HEK293T (cell line): Measurements from ENCODE around the gene ATP5PD.

Experiments
- ARNT ChIP-seq: fragments of 450-650 bp; IDR thresholded peaks from 2 replicates; pipeline ENCODE4 v1.6.1; 2017; ENCODE audit warnings: mild to moderate bottlenecking
- BHLHE40 ChIP-seq: fragments of 450-650 bp; IDR thresholded peaks from 2 replicates; pipeline ENCODE4 v1.6.1; 2016; ENCODE audit warnings: mild to moderate bottlenecking, moderate library complexity, borderline replicate concordance
- ELF4 ChIP-seq: fragments of 450-650 bp; IDR thresholded peaks from 2 replicates; pipeline ENCODE4 v1.6.1; 2017; ENCODE audit warnings: antibody characterized with exemption
- FOXA1 ChIP-seq: fragments of 450-650 bp; IDR thresholded peaks from 2 replicates; pipeline ENCODE4 v1.6.1; 2016; ENCODE audit warnings: mild to moderate bottlenecking
- FOXK2 ChIP-seq: fragments of 450-650 bp; IDR thresholded peaks from 2 replicates; pipeline ENCODE4 v1.6.1; 2016; ENCODE audit warnings: mild to moderate bottlenecking
- FOXM1 ChIP-seq: fragments of 450-650 bp; IDR thresholded peaks from 2 replicates; pipeline ENCODE4 v1.6.1; 2017; ENCODE audit warnings: mild to moderate bottlenecking, borderline replicate concordance
- HDGF ChIP-seq: fragments of 450-650 bp; IDR thresholded peaks from 2 replicates; pipeline ENCODE4 v1.6.1; 2017; ENCODE audit warnings: antibody characterized with exemption, borderline replicate concordance
- LEF1 ChIP-seq: fragments of 450-650 bp; IDR thresholded peaks from 2 replicates; pipeline ENCODE4 v1.6.1; 2017; ENCODE audit warnings: mild to moderate bottlenecking, borderline replicate concordance
- NFRKB ChIP-seq: fragments of 450-650 bp; IDR thresholded peaks from 2 replicates; pipeline ENCODE4 v1.6.1; 2016; ENCODE audit warnings: mild to moderate bottlenecking, moderate library complexity
- SP1 ChIP-seq: fragments of 450-650 bp; IDR thresholded peaks from 2 replicates; pipeline ENCODE4 v1.6.1; 2017
- SUZ12 ChIP-seq: fragments of 450-650 bp; IDR thresholded peaks from 2 replicates; pipeline ENCODE4 v1.6.1; 2016; ENCODE audit warnings: mild to moderate bottlenecking
- ZNF384 ChIP-seq: fragments of 450-650 bp; IDR thresholded peaks from 2 replicates; pipeline ENCODE4 v1.6.1; 2016
- TF ChIP-seq, protein P1 (sequence below): fragments of 450-650 bp; IDR thresholded peaks from 2 replicates; pipeline ENCODE4 v1.6.1; 2016

DNA sequence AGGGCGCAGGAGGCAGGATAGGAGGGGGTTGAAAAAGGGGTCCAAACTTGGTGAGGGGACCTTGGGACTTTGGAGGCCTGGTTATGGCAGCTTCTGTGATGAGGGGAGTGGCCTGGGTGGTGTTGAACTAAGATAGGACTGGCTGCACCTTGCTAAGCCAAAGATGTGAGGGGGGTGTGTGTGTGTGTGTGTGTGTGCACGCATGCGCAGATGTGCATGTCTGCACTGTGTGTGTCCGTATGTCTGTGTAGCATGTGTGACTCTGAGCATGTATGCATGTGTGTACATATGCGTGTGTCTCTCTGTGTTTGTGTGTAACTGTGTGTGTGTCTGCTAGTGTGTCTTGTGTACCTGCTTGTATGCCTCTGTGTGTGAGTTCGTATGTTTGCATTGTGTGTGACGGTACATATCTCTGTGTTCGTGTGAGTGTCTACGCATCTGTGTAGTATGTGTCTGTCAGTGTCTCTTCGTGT lies 45.1 kb upstream of the ATP5PD start:
- no peak for TF ChIP-seq FOXA1
- TF ChIP-seq SP1 = no peak
- TF ChIP-seq, protein P1, sequence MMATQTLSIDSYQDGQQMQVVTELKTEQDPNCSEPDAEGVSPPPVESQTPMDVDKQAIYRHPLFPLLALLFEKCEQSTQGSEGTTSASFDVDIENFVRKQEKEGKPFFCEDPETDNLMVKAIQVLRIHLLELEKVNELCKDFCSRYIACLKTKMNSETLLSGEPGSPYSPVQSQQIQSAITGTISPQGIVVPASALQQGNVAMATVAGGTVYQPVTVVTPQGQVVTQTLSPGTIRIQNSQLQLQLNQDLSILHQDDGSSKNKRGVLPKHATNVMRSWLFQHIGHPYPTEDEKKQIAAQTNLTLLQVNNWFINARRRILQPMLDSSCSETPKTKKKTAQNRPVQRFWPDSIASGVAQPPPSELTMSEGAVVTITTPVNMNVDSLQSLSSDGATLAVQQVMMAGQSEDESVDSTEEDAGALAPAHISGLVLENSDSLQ = no peak
- TF ChIP-seq FOXK2 = no peak
- no peak for TF ChIP-seq LEF1
- TF ChIP-seq ELF4 = no peak
- TF ChIP-seq ZNF384 = no peak
- no peak for TF ChIP-seq NFRKB
- no peak for TF ChIP-seq FOXM1
- TF ChIP-seq ARNT = no peak
- no peak for TF ChIP-seq SUZ12
- no peak for TF ChIP-seq BHLHE40
- no peak for TF ChIP-seq HDGF
